Mammary epithelial cell (primary cell): ENCODE results near the gene VAV1.

Experiments
- EZH2 ChIP-seq: IDR thresholded peaks from 2 replicates; pipeline ENCODE4 v1.6.1; 2012; ENCODE audit warnings: low read length, inconsistent platforms, borderline replicate concordance
- TF ChIP-seq, protein P1 (sequence below), 2 donors: IDR thresholded peaks in 1 of 2; conservative IDR thresholded peaks in 1 of 2; 2 replicates each; pipeline ENCODE4 v1.5.1; 2011 to 2012; ENCODE audit warnings: inconsistent platforms in 2 of 2, low read length in 2 of 2, mild to moderate bottlenecking in 2 of 2, control low read depth in 1 of 2, low read depth in 1 of 2; ENCODE audit not compliant: insufficient read depth in 1 of 2; ENCODE audit errors: extremely low read depth in 1 of 2

DNA sequence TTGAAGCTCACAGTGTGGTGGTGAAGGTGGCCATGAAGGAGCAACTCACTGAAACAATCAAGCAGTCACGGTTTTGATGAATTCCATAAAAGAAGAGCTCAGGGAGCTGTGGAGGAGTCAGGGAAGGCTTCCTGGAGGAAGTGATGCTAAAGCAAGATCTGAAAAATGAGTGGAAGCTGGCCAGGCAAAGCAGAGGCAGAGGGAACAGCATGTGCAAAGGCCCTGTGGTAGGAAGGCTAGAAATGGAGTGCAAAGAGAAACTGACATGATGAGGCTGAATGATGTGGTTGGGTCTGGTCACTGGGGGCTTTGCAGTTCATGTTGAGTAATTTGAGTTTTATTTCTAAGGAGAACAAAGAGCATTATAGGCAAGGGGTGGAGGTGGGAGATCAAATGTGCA, 121.8 kb downstream of the VAV1 start:
- TF ChIP-seq, protein P1, sequence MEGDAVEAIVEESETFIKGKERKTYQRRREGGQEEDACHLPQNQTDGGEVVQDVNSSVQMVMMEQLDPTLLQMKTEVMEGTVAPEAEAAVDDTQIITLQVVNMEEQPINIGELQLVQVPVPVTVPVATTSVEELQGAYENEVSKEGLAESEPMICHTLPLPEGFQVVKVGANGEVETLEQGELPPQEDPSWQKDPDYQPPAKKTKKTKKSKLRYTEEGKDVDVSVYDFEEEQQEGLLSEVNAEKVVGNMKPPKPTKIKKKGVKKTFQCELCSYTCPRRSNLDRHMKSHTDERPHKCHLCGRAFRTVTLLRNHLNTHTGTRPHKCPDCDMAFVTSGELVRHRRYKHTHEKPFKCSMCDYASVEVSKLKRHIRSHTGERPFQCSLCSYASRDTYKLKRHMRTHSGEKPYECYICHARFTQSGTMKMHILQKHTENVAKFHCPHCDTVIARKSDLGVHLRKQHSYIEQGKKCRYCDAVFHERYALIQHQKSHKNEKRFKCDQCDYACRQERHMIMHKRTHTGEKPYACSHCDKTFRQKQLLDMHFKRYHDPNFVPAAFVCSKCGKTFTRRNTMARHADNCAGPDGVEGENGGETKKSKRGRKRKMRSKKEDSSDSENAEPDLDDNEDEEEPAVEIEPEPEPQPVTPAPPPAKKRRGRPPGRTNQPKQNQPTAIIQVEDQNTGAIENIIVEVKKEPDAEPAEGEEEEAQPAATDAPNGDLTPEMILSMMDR (conservative IDR thresholded peaks at IDR 0.05 in 1 of 2, IDR thresholded peaks at IDR 0.05 in 1 of 2; ENCODE audit: extremely low read depth in 1 of 2, insufficient read depth in 1 of 2, low read depth in 1 of 2, low read length in 2 of 2), result no peak
- no peak for TF ChIP-seq EZH2
